GM18526 (cell line): ENCODE data around the gene BST2.

Source experiments
- POLR2A ChIP-seq: IDR thresholded peaks from 3 replicates; pipeline ENCODE4 v1.6.1; 2011; ENCODE audit not compliant: insufficient read length; ENCODE audit errors: extremely low read depth

The BST2 gene

GRCh38 chr19:17404015-17404414, 1.4 kb downstream of the BST2 start:
- TF ChIP-seq POLR2A = no peak

GRCh38 chr19:17402982-17403855, 2.2 kb downstream of the BST2 start:
- no peak for TF ChIP-seq POLR2A

GRCh38 chr19:17401628-17402027, 3.8 kb downstream of the BST2 start:
- no peak for TF ChIP-seq POLR2A

GRCh38 chr19:17398902-17399527, 6.4 kb downstream of the BST2 start:
- no peak for TF ChIP-seq POLR2A

- TF ChIP-seq POLR2A = peak; percentile 35
Measured at GRCh38 chr19:17394891-17395415, 10.5 kb downstream of the BST2 start.

- TF ChIP-seq POLR2A = no peak
Measured at GRCh38 chr19:17393914-17394313, 11.5 kb downstream of the BST2 start, which contains the start of gene CCDC194. TSS of gene CCDC194 (minus strand) at chr19:17394196. CDS start at chr19:17394158, 38 bp downstream.

GRCh38 chr19:17393002-17393401, 12.4 kb downstream of the BST2 start:
- no peak for TF ChIP-seq POLR2A

- TF ChIP-seq POLR2A = no peak
Measured at GRCh38 chr19:17391371-17392151, 13.9 kb downstream of the BST2 start.

GRCh38 chr19:17390665-17391370, 14.6 kb downstream of the BST2 start:
- peak; percentile 35 for TF ChIP-seq POLR2A

GRCh38 chr19:17389957-17390664, 15.3 kb downstream of the BST2 start:
- TF ChIP-seq POLR2A = no peak

- no peak for TF ChIP-seq POLR2A
Measured at GRCh38 chr19:17389288-17389687, 16.1 kb downstream of the BST2 start.

GRCh38 chr19:17385878-17386611, 19.4 kb downstream of the BST2 start:
- no peak for TF ChIP-seq POLR2A

GRCh38 chr19:17380426-17381138, 24.8 kb downstream of the BST2 start:
- TF ChIP-seq POLR2A = no peak
